LNCaP clone FGC (cell line): Measurements from ENCODE around the gene LINGO1.

ENCODE experiments used
- DNase-seq: peaks from one replicate; pipeline ENCODE4 v3.0.0-alpha.2; 2011; ENCODE audit warnings: low read depth
- H3K4me3 ChIP-seq: 2 replicates; pipeline ENCODE4 v1.5.1; 2011; ENCODE audit warnings: mild to moderate bottlenecking, low read depth, low read length, control low read depth
- TF ChIP-seq, protein P1 (sequence below): IDR thresholded peaks from 2 replicates; pipeline ENCODE4 v1.5.1; 2012; ENCODE audit warnings: mild to moderate bottlenecking; ENCODE audit not compliant: control insufficient read depth, insufficient read depth; ENCODE audit errors: extremely low read depth

Gene LINGO1

GRCh38 chr15:77597804-77598453 lies 34.8 kb downstream of the LINGO1 start:
- DNase-seq: no peak
- TF ChIP-seq, protein P1, sequence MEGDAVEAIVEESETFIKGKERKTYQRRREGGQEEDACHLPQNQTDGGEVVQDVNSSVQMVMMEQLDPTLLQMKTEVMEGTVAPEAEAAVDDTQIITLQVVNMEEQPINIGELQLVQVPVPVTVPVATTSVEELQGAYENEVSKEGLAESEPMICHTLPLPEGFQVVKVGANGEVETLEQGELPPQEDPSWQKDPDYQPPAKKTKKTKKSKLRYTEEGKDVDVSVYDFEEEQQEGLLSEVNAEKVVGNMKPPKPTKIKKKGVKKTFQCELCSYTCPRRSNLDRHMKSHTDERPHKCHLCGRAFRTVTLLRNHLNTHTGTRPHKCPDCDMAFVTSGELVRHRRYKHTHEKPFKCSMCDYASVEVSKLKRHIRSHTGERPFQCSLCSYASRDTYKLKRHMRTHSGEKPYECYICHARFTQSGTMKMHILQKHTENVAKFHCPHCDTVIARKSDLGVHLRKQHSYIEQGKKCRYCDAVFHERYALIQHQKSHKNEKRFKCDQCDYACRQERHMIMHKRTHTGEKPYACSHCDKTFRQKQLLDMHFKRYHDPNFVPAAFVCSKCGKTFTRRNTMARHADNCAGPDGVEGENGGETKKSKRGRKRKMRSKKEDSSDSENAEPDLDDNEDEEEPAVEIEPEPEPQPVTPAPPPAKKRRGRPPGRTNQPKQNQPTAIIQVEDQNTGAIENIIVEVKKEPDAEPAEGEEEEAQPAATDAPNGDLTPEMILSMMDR: no peak
- H3K4me3 ChIP-seq: no peak overlapping the region

DNA sequence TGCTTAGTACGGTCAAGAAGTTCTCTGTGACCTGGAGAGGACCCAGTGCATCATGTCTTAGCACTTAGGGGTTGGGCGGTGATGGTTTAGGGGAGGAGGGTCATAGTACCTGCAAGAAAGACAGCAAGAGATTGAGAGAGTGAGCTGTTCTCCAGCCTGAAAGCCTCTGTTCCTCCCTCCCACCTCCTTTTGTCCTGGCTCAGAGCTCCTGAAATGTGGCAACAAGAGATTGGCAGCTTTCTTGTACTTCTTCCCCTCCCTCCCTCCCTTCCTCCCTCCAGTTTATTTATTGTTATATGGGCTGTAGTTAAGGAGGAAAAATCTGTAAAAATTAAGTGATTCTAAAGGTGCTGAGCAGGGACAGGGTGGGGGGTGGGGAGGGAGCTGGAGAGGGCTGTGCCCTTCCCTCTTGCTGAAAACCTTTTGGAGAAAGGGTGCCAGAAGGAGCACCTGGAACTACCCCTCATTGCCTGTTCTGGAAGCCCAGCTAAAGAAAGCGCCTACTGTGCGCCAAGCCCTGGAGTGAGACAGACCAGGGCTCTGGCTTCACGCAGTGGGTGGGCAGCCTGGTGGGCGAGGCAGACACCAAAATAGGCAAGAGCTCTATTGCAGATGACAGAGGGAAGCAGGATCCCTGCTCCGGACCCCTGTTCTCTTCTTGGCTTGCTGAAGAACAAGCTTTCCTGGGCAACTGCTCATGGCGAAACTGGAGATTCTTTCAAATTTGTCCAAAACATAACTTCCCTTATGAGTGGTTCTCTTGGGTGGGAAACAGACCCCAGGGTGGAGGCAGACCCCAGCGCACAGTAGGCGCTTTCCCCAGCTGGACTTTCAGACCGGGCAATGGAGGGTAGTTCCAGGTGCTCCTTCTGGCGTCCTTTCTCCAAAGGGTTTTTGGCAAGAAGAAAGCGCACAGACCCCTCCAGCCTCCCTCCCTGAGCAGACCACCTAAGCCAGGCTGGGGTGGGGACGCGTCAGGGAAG lies 35.6 kb downstream of the LINGO1 start:
- no peak overlapping the region for H3K4me3 ChIP-seq
- TF ChIP-seq, protein P1: no peak
- DNase-seq: no peak

DNA sequence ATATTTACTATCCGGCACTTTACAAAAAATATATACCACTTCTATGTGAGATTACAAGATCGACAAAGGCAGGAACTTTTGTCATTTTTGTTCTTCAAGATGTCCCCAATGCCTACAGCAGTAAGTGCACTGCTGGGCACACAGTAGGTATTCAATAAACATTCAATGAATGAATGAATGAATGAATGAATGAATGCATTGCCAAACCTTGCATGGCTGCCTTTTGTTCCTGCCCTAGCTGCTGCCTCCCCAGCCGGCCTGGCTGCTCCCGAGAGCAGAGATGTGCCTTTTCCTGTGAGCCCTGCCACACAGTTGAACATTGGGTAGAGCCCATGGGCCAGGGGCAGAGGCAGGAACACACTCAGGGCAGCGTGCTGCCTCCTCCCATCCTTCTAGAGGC lies 37.5 kb downstream of the LINGO1 start:
- TF ChIP-seq, protein P1: no peak
- H3K4me3 ChIP-seq: no peak overlapping the region
- no peak for DNase-seq

- TF ChIP-seq, protein P1: no peak
- no peak for DNase-seq
- H3K4me3 ChIP-seq: no peak overlapping the region
Observed at GRCh38 chr15:77592758-77593157, 40.0 kb downstream of the LINGO1 start.

GRCh38 chr15:77591968-77592613 lies 40.6 kb downstream of the LINGO1 start:
- H3K4me3 ChIP-seq: no peak overlapping the region
- no peak for DNase-seq

DNA sequence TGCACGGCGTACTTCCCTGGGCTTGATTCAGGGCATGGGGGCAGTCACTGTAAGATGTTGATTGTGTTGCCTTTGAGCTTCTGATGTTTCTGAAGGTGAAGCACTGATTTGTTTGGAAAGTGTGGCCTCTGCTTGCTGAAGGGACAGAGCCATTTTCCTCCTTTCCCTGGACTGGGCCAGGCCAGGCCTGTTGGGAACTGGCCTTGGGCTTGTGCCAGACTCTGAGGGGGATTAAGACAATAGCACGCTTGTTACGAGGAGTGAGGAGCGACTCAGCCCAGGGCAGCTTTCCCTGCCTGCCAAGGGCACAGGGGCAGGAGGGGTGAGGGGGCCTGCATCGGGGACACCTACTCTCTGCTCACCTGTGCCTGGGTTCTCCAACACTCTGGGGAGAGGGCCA lies 42.9 kb downstream of the LINGO1 start:
- TF ChIP-seq, protein P1: no peak
- no peak for DNase-seq
- H3K4me3 ChIP-seq: no peak overlapping the region

More at GRCh38 chr15:77591968-77592613, 40.6 kb downstream of the LINGO1 start:
- TF ChIP-seq, protein P1: no peak
